GM19324 (cell line): Measurements from ENCODE around the gene CXCL3.
"Not testable (repeated sequence)": the region's sequence is repeated elsewhere in the genome, so short reads cannot be mapped to it uniquely, and the experiment has no call there.

Experiments
- ATAC-seq: cut with Tn5 transposase; IDR thresholded peaks from one replicate; pipeline ENCODE4 v1.9.1; 2021; ENCODE audit warnings: mild to moderate bottlenecking, moderate library complexity; ENCODE audit not compliant: unreplicated experiment, low FRiP score

The CXCL3 gene

DNA sequence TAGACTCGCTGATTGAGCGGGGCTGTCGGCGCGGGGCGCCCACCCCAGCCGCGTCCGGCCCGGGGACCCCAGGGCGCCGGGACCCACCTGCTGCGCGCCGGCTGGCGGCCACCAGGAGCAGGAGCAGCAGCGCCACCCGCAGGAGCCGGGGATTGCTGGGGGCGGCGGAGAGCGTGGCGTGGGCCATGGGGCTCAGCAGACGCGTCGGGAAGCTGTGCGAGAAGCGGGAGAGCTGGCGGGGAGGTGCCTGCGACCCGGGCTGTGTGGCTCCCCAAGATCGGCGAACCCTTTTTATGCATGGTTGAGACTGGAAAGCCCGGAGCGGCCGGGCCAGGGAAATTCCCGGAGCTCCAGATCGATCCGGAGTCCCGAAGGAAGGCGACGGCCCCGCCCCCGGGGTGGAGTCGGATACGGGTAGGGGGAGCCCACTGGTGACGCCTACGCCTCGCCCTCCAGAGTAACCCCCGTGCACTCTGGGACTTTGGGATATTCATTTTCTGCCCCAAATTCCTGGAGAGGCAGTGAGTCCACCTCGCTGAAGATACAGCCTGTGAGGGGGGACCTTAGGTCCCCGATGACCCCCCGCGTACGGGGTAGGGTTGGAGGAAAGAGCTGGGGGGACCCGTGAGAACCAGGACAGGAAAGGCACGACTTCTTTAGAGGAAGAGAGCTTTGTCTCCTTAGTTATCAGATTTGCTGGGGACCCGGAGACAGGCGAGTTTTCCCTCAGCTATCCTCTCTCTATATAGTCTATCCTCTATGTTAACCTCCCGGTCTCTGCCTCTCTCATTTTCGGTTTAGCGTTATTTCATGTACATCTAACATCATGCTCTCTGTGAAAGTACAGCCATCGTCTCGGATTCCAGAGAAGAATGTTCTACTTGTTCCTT, at the start of gene CXCL3:
Gene CXCL3, minus strand, starts transcription at position 265 of the 890 bp plus-strand sequence. Its CDS starts 78 bp downstream, at position 187.
- ATAC-seq, result peak; percentile 47

DNA sequence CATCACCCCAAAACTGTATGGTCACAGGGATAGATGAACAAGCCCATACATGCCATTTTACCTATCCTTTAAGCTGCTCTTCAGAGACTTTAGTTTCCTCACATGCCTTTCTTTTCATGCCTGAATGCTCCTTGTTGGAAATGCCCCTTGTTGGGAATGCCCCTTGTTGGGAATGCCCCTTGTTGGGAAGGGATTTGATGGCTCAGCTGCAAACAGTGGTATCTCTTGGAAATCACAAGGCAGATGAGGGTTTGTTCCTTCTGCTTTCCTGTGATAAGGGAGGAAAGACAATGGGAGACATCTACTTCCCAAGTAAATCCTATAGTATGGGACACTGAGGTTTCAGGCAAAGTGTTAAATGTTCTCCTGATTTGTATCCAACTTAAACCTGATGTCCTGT, 49.0 kb upstream of the CXCL3 start:
- no peak for ATAC-seq

DNA sequence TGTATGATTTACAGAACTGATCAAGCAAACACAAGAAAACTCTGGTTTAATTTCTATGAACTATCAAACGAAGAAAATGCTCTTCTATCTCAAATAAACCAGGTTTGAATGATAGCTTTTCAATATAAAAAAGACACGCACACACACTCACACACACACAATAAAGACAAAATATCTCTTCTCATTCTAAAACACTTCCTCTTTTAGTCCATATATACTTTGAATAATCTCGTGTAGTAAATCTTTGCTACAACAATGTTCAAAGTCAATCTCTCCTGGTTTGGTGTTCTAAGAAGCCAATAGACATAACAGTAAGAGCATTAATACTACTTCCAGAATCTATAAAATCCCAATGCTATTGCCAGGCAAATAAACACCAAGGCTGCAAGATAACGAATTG, 47.2 kb upstream of the CXCL3 start:
- ATAC-seq, result no peak

DNA sequence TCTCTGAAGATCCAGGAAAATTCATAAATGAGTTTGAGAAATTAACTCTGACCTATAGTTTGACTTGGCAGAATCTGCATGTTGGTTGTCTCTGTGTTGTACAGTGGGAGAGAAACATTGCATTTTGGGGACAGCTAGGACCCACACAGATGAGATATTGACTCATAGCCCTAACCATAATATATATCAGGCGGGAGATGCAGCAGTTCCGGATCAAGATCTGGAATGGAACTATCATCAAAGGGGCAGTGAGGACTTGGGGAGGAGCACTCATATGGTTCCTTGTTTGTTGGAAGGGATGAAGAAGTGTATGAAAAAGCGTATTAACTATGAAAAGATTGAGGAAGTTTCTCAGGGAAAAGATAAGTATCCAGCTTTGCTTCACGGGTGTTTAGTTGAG, 46.5 kb upstream of the CXCL3 start:
- no peak for ATAC-seq

DNA sequence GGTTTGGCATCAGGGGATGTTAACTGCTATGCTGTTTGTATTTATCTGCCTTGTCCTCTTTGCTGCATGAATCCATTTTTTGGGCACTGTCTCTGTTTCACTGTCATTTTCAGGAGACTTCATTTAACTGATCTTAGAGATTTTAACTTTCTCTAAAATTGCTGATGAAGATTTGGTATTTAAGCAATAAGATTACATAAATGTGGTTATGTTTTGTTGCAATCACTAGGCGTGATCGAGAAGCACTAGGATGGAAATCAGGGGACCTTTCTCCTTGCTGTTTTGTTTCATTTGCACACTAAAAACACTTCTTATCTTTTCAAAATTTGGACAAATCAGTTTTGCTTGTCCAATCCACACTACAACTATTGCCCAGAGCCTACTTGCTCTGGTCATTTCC, 45.1 kb upstream of the CXCL3 start:
- ATAC-seq, result no peak

DNA sequence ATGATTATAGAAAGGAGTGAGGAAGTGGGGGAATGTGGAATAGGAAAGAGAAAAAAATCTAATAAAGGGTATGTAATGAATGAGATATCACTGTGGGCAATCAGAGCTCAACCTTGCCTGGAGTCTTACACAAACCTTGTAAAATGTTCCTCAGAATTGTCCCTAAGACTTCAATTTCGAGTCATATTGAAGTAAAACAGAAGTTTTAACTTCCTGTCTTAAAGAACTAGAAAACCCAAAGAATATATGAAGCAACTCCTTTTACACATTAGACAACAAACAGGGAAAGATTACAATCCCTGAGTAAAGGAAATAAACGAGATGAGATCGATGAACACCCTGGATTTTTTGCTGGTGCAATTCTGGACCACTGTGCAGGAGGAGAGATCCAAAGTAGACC, 42.5 kb upstream of the CXCL3 start:
- no peak for ATAC-seq

DNA sequence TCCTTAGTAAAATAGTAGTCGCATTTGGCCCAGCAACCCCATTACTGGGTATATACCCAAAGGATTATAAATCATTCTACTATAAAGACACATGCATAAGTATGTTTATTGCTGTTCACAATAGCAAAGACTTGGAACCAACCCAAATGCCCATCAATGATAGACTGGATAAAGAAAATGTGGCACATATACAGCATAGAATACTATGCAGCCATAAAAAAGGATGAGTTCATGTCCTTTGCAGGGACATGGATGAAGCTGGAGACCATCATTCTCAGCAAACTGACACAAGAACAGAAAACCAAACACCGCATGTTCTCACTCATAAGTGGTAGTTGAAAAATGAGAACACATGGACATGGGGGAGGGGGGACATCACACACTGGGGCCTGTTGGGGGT, 41.9 kb upstream of the CXCL3 start:
- not testable (repeated sequence) for ATAC-seq

DNA sequence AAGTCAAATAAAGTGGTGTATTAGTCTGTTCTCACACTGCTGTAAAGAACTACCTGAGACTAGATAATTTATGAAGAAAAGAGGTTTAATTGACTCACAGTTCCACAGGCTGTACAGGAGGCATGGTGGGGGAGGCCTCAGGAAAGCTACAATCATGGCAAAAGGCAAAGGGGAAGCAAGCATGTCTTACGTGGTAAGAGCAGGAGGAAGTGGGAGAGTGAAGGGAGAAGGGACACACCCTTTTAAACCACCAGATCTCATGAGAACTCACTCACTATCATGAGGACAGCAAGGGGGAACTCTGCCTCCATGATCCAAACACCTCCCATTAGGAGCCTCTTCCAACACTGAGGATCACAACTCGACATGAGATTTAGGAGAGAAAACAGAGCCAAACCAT, 40.5 kb upstream of the CXCL3 start:
- ATAC-seq, result not testable (repeated sequence)

DNA sequence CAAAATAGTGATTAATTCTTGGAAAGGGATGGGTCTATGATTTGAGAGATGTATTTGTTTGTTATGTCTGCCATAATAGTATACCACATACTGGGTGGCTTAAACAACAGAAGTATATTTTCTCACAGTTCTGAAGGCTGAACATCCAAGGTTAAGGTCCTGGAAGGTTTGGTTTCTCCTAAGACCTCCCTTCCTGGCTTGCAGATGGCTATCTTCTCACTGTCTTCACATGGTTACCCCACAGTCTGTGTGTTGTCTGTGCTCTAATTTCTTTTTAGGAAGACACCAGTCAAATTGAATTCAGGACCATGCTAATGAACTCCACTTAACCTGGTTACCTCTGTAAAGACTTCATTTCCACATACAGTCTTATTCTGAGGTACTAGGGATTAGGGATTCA, 34.9 kb upstream of the CXCL3 start:
- no peak for ATAC-seq

DNA sequence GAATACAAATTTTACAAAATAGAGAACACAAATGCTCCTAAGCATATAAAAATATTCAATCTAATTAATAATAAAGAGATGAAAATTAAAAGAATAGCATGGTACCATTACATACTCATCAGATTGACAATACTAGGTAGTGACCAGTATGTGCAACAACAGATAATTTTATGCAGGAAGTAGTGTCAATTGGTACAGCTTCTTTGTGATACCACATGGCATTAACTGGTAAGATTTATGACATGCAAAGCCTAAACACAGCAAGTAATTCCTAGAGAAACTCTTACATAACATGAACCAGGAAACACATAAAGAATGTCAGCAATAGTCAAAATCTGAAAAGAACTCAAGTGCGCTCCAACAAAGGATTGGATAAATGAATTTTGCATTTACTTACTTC, 34.2 kb upstream of the CXCL3 start:
- no peak for ATAC-seq

DNA sequence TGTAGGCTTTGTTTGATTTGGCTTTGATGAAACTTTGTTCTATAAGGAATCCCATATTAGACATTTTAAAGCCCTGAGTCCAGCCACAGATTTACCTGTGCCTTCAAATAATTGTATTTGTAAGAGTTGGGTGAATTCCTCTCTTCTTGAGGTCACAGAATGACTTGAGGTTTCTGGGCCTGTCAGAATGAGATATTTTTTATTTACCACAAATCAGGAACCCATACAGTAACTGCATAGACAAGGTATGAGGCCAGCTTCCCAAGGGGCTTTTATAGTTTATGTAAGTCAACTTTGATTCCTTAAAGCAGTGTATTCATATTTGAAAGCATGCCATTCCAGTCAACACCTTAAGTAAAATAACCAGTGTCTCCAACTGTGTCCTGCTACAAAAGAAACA, 29.1 kb upstream of the CXCL3 start:
- no peak for ATAC-seq

DNA sequence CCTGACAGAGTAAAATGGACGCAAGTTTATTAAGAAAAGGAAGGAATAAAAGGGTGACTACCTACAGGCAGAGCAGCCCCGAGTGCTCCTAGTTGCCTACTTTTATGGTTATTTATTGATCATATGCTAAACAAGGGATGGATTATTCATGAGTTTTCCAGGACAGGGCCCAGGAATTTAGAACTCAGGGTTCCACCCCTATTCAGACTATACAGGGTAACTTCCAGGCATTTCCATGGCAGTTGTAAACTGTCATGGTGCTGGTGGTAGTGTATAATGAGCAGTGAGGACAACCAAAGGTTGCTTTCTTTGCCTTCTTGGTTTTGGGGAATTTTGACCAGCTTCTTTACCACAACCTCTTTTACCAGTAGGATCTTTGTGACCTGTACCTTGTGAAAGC, 27.7 kb upstream of the CXCL3 start:
- ATAC-seq, result no peak

DNA sequence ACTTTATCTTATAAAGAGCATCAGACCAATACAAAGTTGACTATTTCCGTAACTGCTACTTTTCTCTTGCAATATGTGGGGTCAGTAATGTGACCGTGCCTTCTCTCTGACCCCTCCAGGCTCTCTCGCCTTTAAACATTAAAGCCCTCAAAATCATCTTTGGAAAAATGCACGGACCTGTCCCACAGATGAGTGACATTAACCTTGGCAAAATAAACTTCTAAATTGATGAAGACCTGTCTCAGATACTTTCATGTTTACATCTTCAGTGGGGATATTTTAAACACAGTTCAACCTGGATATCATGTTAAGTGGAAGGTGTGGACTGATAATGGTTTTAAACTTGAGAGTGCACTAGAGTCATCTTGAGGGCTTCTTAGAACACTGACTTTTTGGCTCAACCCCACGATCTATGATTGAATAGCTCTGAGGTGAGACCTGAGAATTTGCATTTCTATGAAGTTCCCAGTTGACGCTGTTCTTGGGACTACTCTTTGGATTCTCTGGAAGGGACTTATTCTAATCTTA, 26.7 kb upstream of the CXCL3 start:
- ATAC-seq, result no peak

DNA sequence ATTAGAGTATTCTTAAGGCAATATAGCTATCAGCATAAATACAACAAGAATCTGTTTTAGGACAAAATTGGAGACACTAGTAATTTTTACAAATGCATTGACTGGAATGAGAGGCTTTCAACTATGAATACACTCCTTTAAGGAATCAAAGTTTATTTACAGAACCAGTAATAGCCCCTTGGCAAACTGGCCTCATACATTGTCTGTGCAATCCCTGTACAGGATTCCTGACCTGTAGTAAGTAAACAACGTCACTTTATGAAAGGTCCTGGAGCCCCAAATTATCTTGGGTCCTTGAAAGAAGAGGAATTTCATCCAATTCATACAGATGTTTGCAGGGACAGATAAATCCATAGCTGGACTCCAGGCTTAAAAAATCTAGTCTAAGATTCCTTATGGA, 25.4 kb upstream of the CXCL3 start:
- ATAC-seq, result no peak

DNA sequence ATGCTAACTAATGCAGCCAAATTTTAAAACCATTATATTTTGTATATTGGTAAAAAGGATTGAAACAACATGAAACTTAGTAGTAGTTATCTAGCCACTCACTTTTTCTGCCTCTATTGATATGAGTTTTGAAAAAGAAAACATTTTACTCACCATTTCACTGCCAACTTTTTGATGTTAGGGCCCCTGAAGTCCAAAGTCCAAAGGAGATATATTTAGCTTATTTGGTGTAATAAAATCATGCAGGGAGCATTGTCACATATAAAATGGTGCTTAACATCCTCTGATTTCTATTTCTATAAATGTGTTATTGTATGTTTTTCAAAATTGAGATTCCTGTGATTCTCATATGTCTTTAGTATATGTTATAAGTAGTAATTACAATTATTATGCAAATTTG, 24.5 kb upstream of the CXCL3 start:
- ATAC-seq, result no peak

DNA sequence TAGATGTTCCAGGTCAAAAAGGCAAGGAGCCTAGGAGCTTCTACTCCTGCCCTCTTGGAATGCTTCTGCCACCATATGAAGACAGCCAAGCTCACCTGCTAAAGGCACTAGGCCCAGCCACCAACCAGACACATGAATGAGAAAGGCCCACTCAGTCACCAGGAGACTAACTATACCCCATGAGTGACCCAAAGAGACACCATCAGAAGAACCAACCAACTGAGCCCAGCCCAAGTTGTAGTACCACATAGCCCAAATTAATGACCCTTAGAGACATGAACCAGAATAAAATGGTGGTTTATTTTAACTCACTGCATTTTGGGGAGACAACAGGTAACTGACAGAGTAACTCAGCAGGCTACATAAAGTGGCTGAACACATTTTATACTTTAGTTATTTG, 22.9 kb upstream of the CXCL3 start:
- ATAC-seq, result no peak

DNA sequence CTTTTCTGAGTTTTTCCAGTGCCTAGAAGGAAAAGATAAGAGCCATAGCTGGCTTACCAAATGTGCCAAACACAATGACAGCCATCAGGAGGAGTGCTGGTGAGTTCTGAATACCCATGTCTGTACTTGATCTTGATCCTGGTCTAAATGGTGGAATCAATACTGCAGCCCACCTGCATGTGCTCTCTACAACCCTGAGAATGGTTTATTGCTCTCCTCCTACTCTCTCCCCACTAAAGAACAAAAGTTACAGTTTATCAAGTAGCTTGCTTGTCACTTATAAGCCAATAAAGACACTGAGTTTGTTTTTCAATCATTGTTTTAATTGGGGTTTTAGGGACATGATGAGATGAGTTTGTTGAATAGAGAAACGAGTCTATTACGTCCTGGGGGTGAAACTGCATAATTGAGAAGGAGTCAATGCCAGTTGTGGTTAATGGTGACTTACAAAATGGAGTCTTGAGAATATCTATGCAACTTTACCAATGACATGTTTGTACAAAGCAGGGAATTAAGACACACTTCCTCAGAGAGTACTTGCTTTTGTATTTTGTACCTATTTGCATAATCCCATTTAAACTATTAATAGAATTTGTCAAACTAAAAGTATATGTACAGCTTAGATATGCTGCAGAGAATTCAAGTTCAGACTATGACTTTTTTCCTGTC, 20.8 kb upstream of the CXCL3 start:
- no peak for ATAC-seq

DNA sequence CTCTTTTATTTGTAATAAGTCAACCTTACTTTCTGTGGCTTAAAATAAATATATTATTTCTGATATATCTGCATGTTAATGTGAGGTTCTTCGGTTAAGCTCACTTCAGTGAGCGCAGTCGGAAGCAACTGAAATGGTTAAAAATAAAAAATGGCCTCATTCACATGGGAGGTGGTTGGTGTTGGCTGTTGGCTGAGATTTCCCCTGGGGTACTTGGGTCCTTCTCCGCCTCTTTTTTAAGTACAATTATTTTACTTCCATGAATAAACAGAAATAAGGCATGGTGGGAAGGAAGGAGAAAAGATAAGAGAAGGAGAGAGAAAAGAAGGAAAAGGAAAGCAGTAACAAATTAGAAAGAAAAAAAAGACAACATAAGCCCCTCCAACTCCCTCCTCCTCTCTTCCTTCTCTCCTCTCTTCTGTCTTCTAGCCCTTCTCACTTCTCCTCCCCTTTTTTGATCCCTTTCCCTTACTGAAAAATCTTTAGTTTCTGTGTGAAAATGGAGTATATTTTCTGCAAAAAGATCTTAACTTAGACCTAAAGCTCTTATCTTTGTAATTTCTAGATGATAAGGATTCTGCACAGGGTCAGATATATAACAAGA, 19.7 kb upstream of the CXCL3 start:
- no peak for ATAC-seq

DNA sequence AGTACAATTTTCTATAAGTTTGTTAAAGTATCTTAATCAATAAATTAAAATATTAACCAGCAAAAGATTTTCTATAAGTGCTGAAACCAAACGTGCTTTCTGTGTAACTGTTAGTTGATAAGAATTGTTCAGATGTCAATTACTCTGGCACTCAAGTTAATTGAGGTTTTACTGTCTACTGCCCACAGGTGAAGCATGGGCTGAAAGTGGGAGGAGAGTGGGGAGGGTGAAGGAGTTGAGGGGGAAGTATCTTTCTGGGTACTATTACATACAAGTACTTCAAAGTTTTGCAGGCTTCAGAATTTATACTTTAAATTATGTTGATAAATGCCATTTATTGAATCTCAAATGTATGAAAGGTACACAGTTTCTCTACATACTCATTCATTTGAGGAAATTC, 19.1 kb upstream of the CXCL3 start:
- ATAC-seq, result no peak

DNA sequence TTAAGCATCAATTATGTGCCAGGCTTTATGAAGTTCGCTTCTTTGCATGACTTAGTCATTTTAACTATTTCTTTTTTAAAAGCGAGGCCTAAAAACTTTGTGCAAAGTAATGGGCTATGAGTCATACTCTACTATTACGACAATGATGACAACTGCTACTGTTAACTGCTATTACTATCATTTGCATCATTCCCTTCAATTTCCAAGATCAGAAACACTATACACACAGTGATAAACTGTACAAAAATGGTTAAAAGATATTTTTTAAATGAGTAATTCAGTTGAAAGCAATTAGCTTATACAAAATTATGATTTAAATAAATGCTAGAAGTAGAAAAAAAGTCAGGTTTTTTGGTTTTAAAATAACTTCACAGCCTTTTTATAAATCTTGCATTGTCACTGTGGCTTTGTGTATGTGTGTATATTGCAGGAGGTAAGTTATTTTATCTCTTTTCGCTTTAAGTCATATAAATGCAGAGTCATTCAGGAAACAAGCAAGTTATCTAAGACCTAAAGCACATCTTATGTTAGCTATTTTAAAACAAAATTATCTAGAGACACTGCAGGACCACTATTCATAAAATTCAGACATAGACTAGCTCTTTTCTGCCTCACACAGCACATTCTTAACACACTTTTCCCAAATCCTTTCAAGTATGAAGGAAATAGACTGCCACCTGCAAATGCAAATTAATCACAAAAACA, 18.5 kb upstream of the CXCL3 start:
- ATAC-seq, result no peak
